ENCODE data around the gene ADAMTS17.

ADAMTS17 gene

DNA sequence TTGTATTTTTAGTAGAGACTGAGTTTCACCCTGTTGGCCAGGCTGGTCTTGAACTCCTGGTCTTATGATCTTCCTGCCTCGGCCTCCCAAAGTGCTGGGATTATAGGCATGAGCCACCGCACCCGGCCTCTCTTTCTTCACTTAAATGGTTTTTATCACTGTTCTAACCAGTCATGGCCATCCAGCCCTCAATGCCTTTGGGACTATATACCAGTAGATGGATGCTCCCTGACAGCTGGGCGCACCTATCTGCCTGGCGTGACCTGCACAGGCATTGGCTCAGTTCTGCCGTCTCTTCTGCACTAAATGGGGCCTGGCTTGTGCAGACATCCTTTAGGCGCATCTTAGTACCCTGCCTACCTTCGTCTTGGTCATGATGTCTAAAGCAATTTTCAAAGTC, 233.4 kb downstream of the ADAMTS17 start:
- TF ChIP-seq, protein P1, sequence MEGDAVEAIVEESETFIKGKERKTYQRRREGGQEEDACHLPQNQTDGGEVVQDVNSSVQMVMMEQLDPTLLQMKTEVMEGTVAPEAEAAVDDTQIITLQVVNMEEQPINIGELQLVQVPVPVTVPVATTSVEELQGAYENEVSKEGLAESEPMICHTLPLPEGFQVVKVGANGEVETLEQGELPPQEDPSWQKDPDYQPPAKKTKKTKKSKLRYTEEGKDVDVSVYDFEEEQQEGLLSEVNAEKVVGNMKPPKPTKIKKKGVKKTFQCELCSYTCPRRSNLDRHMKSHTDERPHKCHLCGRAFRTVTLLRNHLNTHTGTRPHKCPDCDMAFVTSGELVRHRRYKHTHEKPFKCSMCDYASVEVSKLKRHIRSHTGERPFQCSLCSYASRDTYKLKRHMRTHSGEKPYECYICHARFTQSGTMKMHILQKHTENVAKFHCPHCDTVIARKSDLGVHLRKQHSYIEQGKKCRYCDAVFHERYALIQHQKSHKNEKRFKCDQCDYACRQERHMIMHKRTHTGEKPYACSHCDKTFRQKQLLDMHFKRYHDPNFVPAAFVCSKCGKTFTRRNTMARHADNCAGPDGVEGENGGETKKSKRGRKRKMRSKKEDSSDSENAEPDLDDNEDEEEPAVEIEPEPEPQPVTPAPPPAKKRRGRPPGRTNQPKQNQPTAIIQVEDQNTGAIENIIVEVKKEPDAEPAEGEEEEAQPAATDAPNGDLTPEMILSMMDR (IDR thresholded peaks at IDR 0.05; ENCODE audit: borderline replicate concordance, insufficient read depth, low read depth, low read length), result no peak
- no peak overlapping the region for H3K4me3 ChIP-seq (ENCODE audit: low read depth, low read length)

DNA sequence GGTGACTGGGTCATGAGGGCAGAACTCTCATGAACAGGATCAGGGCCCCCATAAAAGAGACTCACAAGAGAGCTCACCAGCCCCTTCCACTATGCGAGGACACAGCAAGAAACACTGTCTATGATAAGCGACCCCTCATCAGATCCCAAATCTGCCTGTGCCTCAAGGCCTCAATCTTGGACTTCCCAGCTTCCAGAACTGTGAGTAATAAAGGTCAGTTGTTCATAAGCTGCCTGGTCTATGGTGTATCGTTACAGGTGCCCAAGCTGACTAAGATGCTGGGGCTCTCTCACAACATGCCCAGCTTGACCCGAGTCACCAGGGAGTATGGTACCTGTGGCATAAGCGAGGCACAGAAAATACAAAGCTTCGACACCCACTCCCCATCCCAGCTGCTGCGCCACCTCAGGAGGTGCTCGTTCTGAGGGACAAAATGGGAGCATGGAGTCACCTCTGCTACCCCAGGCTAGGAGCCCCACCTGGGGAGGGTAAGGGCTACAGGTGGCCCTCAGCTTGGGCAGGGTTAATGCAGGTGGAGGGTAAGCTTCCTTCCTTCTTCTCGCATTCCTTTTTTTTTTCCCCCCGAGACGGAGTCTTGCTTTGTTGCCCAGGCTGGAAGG, 234.1 kb downstream of the ADAMTS17 start:
- TF ChIP-seq, protein P1 (IDR thresholded peaks at IDR 0.05; ENCODE audit: borderline replicate concordance, insufficient read depth, low read depth, low read length), result no peak

DNA sequence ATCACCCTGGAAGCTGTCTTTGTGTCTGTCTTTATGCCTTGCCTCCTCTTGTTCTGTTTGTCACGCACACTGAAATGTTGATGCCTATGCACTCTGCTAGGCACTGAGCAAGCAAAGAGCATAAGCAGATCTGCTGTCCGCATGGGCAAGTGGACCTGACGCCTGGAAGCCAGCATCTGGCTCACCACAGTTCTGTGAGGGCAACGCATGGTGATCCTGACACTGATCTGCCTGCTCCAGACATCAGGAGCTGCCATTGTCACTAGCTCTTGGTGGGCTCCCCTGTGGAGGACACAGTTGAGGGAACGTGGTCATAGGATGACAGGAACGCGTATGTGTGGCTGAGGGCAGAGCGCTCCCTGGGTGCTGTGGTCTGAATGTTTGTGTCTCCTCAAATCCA, 234.6 kb downstream of the ADAMTS17 start:
- H3K4me3 ChIP-seq (ENCODE audit: low read depth, low read length), result no peak overlapping the region
- TF ChIP-seq, protein P1 (IDR thresholded peaks at IDR 0.05; ENCODE audit: borderline replicate concordance, insufficient read depth, low read depth, low read length), result no peak

More for the DNA sequence above, 234.1 kb downstream of the ADAMTS17 start:
- H3K4me3 ChIP-seq (ENCODE audit: low read depth, low read length), result no peak overlapping the region

DNA sequence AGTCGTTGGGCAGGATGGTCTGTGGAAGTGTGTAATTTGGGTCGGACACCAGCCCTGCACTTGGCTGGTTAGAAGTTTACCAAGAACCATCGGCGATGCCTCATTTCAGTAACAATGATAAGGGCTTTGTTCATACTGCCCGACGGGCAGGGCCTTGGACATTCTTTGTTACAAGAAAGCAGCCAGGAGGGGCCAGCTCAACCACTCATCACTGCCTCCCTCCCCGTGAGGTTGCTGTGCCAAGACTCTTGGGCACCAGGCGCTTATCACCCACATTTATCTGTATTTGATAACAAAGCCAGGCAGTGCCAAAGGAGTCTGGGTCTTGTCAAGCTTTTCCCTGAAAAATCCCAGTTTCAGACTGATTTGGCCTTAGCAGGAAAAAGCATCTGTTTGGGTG, 235.0 kb downstream of the ADAMTS17 start:
- TF ChIP-seq, protein P1 (IDR thresholded peaks at IDR 0.05; ENCODE audit: borderline replicate concordance, insufficient read depth, low read depth, low read length), result no peak
- H3K4me3 ChIP-seq (ENCODE audit: low read depth, low read length), result no peak overlapping the region

DNA sequence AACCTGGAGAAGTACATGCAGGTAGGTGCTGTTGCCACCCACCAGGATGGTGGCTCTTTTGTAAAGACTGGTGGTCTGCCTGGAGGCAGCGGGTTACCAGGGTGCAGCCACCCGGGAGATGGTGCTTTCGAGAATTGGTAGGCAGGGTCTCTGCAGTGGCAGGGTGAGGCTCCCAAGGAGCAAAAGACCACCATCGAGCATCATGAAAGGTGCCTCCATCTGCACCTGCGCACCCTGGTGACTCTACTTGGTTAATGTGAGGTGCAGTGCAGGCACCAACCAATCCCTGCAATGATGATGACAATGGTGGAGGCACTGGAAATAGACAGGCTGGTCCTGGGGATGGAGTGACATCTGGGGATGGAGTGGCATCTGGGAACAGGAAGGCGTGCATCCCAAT, 236.7 kb downstream of the ADAMTS17 start:
- TF ChIP-seq, protein P1 (IDR thresholded peaks at IDR 0.05; ENCODE audit: borderline replicate concordance, insufficient read depth, low read depth, low read length), result no peak
- H3K4me3 ChIP-seq (ENCODE audit: low read depth, low read length), result no peak overlapping the region

DNA sequence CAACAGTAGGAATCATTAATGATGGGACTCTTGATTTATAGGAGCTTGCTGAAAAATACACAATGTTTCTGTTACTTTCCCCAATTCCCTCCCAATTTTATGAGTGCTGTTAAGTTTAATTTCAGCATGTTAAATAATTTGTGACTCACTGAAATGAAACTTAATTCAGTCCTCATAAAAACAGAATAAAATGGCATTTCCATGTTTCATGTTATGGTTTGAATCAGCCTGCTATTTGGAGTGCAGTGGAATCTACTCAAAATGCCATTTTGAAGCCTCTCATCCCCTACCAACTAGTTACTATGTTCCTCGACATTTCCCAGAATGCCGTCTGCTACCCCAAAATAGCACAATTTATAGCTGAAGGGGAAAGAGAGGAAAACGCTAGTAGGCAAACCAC, 237.5 kb downstream of the ADAMTS17 start:
- H3K4me3 ChIP-seq (ENCODE audit: low read depth, low read length), result no peak overlapping the region
- TF ChIP-seq, protein P1 (IDR thresholded peaks at IDR 0.05; ENCODE audit: borderline replicate concordance, insufficient read depth, low read depth, low read length), result no peak

DNA sequence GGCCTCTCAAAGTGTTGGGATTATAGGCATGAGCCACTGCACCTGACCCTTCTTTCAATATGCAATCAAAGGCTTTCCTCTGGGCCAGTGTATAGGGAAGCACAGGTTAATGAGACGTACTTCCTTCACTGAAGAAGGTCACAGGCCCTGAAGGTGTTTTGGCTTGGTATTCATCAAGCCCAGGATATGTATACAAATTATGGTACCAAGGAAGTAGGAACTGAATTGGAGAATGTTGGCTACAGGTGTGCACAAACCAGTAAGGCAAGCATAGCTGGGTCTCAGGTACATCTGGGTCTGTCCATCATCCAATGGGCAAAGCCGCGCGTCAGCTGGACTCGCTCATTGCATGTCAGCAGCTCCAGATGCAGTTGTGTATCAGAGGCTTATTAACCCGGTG, 237.9 kb downstream of the ADAMTS17 start:
- H3K4me3 ChIP-seq (ENCODE audit: low read depth, low read length), result no peak overlapping the region
- TF ChIP-seq, protein P1 (IDR thresholded peaks at IDR 0.05; ENCODE audit: borderline replicate concordance, insufficient read depth, low read depth, low read length), result no peak

All from GM12875 (cell line).